ENCODE results near the gene FAM83C.

DNA sequence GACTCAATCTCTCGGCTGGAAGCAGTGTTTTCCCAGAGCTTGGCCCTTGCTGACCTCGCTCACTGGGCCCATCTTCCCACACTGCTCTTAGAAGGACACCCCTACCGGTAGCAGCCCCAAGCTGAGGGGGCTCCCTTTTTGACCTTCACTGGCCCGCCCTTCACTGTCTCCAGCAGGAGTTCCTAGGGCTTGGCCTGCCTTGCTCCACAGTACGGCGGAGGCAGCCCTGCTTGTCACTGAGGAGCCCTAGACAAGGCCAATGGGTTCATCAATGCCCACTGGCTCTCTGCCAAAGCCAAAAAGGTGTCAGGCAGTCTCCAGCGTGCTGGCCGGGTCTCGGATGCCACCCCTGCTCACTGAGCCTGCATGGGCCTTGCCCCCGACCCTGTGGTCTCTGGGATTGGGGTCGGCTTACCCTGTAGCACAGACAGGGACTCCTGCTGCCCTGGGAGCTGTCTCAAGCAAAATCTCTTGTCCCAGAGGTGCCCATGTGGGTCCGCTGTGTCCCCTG is 16.4 kb downstream of the FAM83C start:
- TF ChIP-seq, protein P1, sequence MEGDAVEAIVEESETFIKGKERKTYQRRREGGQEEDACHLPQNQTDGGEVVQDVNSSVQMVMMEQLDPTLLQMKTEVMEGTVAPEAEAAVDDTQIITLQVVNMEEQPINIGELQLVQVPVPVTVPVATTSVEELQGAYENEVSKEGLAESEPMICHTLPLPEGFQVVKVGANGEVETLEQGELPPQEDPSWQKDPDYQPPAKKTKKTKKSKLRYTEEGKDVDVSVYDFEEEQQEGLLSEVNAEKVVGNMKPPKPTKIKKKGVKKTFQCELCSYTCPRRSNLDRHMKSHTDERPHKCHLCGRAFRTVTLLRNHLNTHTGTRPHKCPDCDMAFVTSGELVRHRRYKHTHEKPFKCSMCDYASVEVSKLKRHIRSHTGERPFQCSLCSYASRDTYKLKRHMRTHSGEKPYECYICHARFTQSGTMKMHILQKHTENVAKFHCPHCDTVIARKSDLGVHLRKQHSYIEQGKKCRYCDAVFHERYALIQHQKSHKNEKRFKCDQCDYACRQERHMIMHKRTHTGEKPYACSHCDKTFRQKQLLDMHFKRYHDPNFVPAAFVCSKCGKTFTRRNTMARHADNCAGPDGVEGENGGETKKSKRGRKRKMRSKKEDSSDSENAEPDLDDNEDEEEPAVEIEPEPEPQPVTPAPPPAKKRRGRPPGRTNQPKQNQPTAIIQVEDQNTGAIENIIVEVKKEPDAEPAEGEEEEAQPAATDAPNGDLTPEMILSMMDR (IDR thresholded peaks at IDR 0.05), result no peak
- TF ChIP-seq POLR2A (IDR thresholded peaks at IDR 0.05), result no peak

All from uterus (tissue), 2 donors.